PC-9 (cell line): ENCODE data around the gene LRRC58. TPM values are rescaled to one million over a fixed set of nuclear protein-coding genes. Genes with fewer than 3 reads are reported as not detected.

Experiments
- BruUV-seq: library from RNA; stranded (reverse); fragments of 400-500 nt; replicated peaks from 2 replicates; lab custom pipeline; 2021; lab: Mats Ljungman, UMichigan
- CTCF ChIA-PET: fragments of 300-600 bp; sonication (Branson Sonifier 250); formaldehyde crosslinking; loops from one replicate; lab custom pipeline; 2022; ENCODE audit warnings: antibody characterized with exemption; lab: Charles Lee
- POLR2A ChIA-PET: fragments of 300-600 bp; sonication (Branson Sonifier 250); formaldehyde crosslinking; loops from one replicate; lab custom pipeline; 2022; ENCODE audit warnings: antibody characterized with exemption; ENCODE audit not compliant: unreplicated experiment; lab: Charles Lee
- DNase-seq, 2 experiments: peaks; one replicate each; pipeline versions ENCODE4 v3.0.0 to v3.0.0-alpha.2; 2015 to 2022; ENCODE audit warnings: mixed read lengths in 1 of 2
- H2AFZ ChIP-seq: fragments of 200-600 bp; sonication (generic); 2 replicates; pipeline ENCODE4 v1.8.1; 2017; ENCODE audit warnings: antibody characterized with exemption
- H3F3A ChIP-seq: fragments of 200-600 bp; sonication (generic); 2 replicates; pipeline ENCODE4 v1.8.1; 2017; ENCODE audit warnings: antibody characterized with exemption, mild to moderate bottlenecking, low read depth; ENCODE audit not compliant: insufficient read depth
- H3K27ac ChIP-seq: fragments of 200-600 bp; sonication (generic); 2 replicates; pipeline ENCODE4 v1.6.1; 2016; ENCODE audit warnings: mixed run types
- H3K27me3 ChIP-seq: fragments of 200-600 bp; sonication (generic); 2 replicates; pipeline ENCODE4 v1.6.1; 2016; ENCODE audit warnings: low read depth, mixed run types; ENCODE audit not compliant: insufficient read depth
- H3K36me3 ChIP-seq: fragments of 200-600 bp; sonication (generic); 2 replicates; pipeline ENCODE4 v1.6.1; 2016; ENCODE audit warnings: low read depth, mixed run types
- H3K4me1 ChIP-seq: fragments of 200-600 bp; sonication (generic); replicated peaks from 2 replicates; pipeline ENCODE4 v1.6.1; 2016; ENCODE audit warnings: mixed run types; ENCODE audit not compliant: insufficient read depth
- H3K4me2 ChIP-seq: fragments of 200-600 bp; sonication (generic); 2 replicates; pipeline ENCODE4 v1.6.1; 2017; ENCODE audit warnings: mixed run types
- H3K4me3 ChIP-seq: fragments of 200-600 bp; sonication (generic); 2 replicates; pipeline ENCODE4 v1.6.1; 2016; ENCODE audit warnings: mixed run types
- H3K79me2 ChIP-seq: fragments of 200-600 bp; sonication (generic); 2 replicates; pipeline ENCODE4 v1.6.1; 2017; ENCODE audit warnings: low read depth, mixed run types
- H3K9me2 ChIP-seq: fragments of 200-600 bp; sonication (generic); 2 replicates; pipeline ENCODE4 v1.8.1; 2017; ENCODE audit warnings: mild to moderate bottlenecking; ENCODE audit not compliant: insufficient read depth
- H3K9me3 ChIP-seq: fragments of 200-600 bp; sonication (generic); 2 replicates; pipeline ENCODE4 v1.8.1; 2016; ENCODE audit warnings: low read depth; ENCODE audit not compliant: insufficient read depth
- H4K20me1 ChIP-seq: fragments of 200-600 bp; sonication (generic); 2 replicates; pipeline ENCODE4 v1.8.1; 2017; ENCODE audit not compliant: insufficient read depth
- EZH2 ChIP-seq: fragments of 200-600 bp; sonication (generic); IDR thresholded peaks from 2 replicates; pipeline ENCODE4 v1.8.0; 2017; ENCODE audit warnings: antibody characterized with exemption, low read depth
- intact Hi-C: fragments of 100-400 bp; cut with micrococcal nuclease; formaldehyde crosslinking; loops from one replicate; pipeline ENCODE4 v1.10.0; 2022; ENCODE audit not compliant: unreplicated experiment
- total RNA-seq: library from RNA; stranded (reverse); gene quantifications from 2 replicates; pipeline ENCODE4 v1.2.3, GENCODE V29; 2021
- TF ChIP-seq, protein P1 (sequence below): fragments of 200-600 bp; sonication (generic); conservative IDR thresholded peaks from 2 replicates; pipeline ENCODE4 v1.6.1; 2017; ENCODE audit warnings: mixed run types, antibody characterized with exemption, mild to moderate bottlenecking, moderate library complexity

The LRRC58 gene
- total RNA-seq, 1 experiment from 2014 or later = 28.9 TPM

GRCh38 chr3:120339362-120339761, 9.8 kb downstream of the LRRC58 start:
- Histone ChIP-seq H2AFZ (no peak overlapping the region), H3K9me2 (no peaks in the 10 kb centered on the region), H3K27me3 (no peaks in the 10 kb centered on the region), H3K4me3 (no peak overlapping the region), H3K4me2 (no peak overlapping the region), H3K79me2 (peaks cover 85% of the 10 kb centered on the region), H3F3A (0 out of 2 replicates have a peak, but pooled peaks cover 4% of the 10 kb centered on the region), H3K4me1 (no peaks in the 10 kb centered on the region; the same call in 1 of the 2 replicates), H3K9me3 (no peaks in the 10 kb centered on the region; the same call in 1 of the 2 replicates), H3K36me3 (0 out of 2 replicates have a peak, but pooled peaks cover 5% of the 10 kb centered on the region), H3K27ac (no peak overlapping the region), H4K20me1 (no peaks in the 10 kb centered on the region)
- no peak for TF ChIP-seq EZH2
- TF ChIP-seq, protein P1, sequence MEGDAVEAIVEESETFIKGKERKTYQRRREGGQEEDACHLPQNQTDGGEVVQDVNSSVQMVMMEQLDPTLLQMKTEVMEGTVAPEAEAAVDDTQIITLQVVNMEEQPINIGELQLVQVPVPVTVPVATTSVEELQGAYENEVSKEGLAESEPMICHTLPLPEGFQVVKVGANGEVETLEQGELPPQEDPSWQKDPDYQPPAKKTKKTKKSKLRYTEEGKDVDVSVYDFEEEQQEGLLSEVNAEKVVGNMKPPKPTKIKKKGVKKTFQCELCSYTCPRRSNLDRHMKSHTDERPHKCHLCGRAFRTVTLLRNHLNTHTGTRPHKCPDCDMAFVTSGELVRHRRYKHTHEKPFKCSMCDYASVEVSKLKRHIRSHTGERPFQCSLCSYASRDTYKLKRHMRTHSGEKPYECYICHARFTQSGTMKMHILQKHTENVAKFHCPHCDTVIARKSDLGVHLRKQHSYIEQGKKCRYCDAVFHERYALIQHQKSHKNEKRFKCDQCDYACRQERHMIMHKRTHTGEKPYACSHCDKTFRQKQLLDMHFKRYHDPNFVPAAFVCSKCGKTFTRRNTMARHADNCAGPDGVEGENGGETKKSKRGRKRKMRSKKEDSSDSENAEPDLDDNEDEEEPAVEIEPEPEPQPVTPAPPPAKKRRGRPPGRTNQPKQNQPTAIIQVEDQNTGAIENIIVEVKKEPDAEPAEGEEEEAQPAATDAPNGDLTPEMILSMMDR = no peak
- DNase-seq = no peak
- POLR2A ChIA-PET = no interaction called here
- intact Hi-C loops = no loop called here
- CTCF ChIA-PET = no interaction called here
- no TSS peak for BruUV-seq

DNA sequence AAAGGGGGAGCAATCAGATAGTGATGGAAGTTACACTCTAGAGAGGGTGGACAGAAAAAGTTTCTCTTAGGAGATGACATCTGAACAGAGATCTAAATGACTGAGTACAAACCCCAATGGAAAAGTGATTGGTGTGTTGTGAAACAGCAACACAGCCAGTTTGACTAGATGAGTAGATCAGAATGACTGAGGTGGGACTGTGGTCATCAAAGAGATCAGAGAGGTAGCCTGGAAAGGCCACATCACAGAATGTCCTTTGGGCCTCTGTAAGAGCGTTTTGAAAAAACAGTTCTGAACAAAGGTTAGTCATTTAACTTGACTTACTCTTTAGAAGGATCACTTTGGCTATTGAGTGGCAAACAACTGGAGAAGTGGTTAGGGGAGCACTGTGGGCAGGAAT, 10.6 kb downstream of the LRRC58 start:
- H3K4me3 ChIP-seq = no peak overlapping the region
- ChIA-PET POLR2A (no interaction called here), CTCF (no interaction called here)
- H4K20me1 ChIP-seq = no peaks in the 10 kb centered on the region
- 0 out of 2 replicates have a peak, but pooled peaks cover 5% of the 10 kb centered on the region for H3K36me3 ChIP-seq
- H3K27ac ChIP-seq = no peak overlapping the region
- BruUV-seq = no TSS peak
- intact Hi-C loops = no loop called here
- no peak for TF ChIP-seq EZH2
- TF ChIP-seq, protein P1 = no peak
- 0 out of 2 replicates have a peak, but pooled peaks cover 4% of the 10 kb centered on the region for H3F3A ChIP-seq
- no peak overlapping the region for H2AFZ ChIP-seq
- H3K9me3 ChIP-seq = no peaks in the 10 kb centered on the region; the same call in 1 of the 2 replicates
- H3K9me2 ChIP-seq = no peaks in the 10 kb centered on the region
- H3K79me2 ChIP-seq = peaks cover 76% of the 10 kb centered on the region
- no peak for DNase-seq
- no peak overlapping the region for H3K4me2 ChIP-seq
- H3K4me1 ChIP-seq = no peaks in the 10 kb centered on the region
- no peaks in the 10 kb centered on the region for H3K27me3 ChIP-seq

DNA sequence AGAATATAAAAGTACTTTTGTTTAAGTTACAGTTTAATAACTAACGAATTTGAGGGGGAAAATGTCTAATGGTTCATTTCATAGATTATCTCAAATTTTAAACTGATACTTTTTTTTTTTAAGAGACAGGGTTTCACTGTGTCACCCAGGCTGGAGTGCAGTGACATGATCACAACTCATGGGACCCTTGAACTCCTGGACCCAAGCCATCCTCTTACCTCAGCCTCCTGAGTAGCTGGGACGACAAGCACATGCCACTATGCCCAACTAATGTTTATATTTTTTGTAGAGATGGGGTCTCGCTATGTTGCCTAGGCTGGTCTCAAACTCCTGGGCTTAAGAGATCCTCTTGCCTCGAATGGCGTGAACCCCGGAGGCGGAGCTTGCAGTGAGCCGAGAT, 16.5 kb downstream of the LRRC58 start:
- Histone ChIP-seq H3K79me2 (peaks cover 18% of the 10 kb centered on the region), H2AFZ (no peak overlapping the region), H3K27ac (no peak overlapping the region), H3K36me3 (peaks cover 16% of the 10 kb centered on the region; the same call in 1 of the 2 replicates), H3K4me3 (no peak overlapping the region), H3K4me1 (no peaks in the 10 kb centered on the region), H3F3A (0 out of 2 replicates have a peak, but pooled peaks cover 2% of the 10 kb centered on the region), H3K4me2 (no peak overlapping the region), H3K27me3 (no peaks in the 10 kb centered on the region), H3K9me3 (no peaks in the 10 kb centered on the region; the same call in 1 of the 2 replicates), H3K9me2 (no peaks in the 10 kb centered on the region), H4K20me1 (peaks cover 5% of the 10 kb centered on the region; the same call in 1 of the 2 replicates)
- intact Hi-C loops = no loop called here
- ChIA-PET POLR2A (no interaction called here), CTCF (no interaction called here)
- TF ChIP-seq, protein P1 = no peak
- no peak for TF ChIP-seq EZH2
- no TSS peak for BruUV-seq
- no peak for DNase-seq
